BLaER1 treated with 17β-estradiol and CSF1 and Interleukin-3, amounts not matched to agents 10 nM and 100 nM (cell line): ENCODE measurements around the gene LOXL1.

Source experiments
- H3K27ac ChIP-seq, 11 experiments: shearing (Covaris generic); formaldehyde crosslinking; 2 replicates each; pipeline ENCODE4 v1.8.1; 2022
- H3K27me3 ChIP-seq, 11 experiments: shearing (Covaris generic); formaldehyde crosslinking; 2 replicates each; pipeline ENCODE4 v1.8.1; 2022
- H3K36me3 ChIP-seq, 11 experiments: shearing (Covaris generic); formaldehyde crosslinking; 2 replicates each; pipeline ENCODE4 v1.8.1; 2022
- H3K4me1 ChIP-seq, 10 experiments: shearing (Covaris generic); formaldehyde crosslinking; 2 replicates each; pipeline ENCODE4 v1.8.1; 2022
- H3K4me2 ChIP-seq, 11 experiments: shearing (Covaris generic); formaldehyde crosslinking; 2 replicates each; pipeline ENCODE4 v1.8.1; 2022
- H3K4me3 ChIP-seq, 10 experiments: shearing (Covaris generic); formaldehyde crosslinking; 2 replicates each; pipeline ENCODE4 v1.8.1; 2022
- H3K9ac ChIP-seq, 11 experiments: shearing (Covaris generic); formaldehyde crosslinking; 2 replicates each; pipeline ENCODE4 v1.8.1; 2022
- H3K9me3 ChIP-seq, 11 experiments: shearing (Covaris generic); formaldehyde crosslinking; replicated peaks in 1 of 11; 2 replicates each; pipeline ENCODE4 v1.8.1; 2022
- H4K20me1 ChIP-seq, 11 experiments: shearing (Covaris generic); formaldehyde crosslinking; 2 replicates each; pipeline ENCODE4 v1.8.1; 2022
- Cebpa-rat ChIP-seq, 11 experiments: shearing (Covaris generic); IDR thresholded peaks; 2 replicates each; pipeline ENCODE4 v1.8.1; 2022

Gene LOXL1

GRCh38 chr15:73991260-73991659, 65.0 kb downstream of the LOXL1 start:
- peak overlapping the region; percentile 70 to 87 (median 81) for H3K9ac ChIP-seq
- peak overlapping the region in 5 of 11 experiments; percentile 58 to 72 (median 70); a peak in 8 of 22 replicates for H3K27ac ChIP-seq

GRCh38 chr15:73991726-73992593, 65.7 kb downstream of the LOXL1 start, which contains the start of gene STOML1:
Gene STOML1 (minus strand): TSS chr15:73992295. CDS start chr15:73992223, 72 bp downstream.
- no peak for TF ChIP-seq Cebpa-rat (IDR thresholded peaks at IDR 0.05)
- no peaks in the 10 kb centered on the region for H3K9me3 ChIP-seq
- peaks cover 0 to 11% (median 0%) of the 10 kb centered on the region in 11 experiments; a peak in 7 of 22 replicates for H4K20me1 ChIP-seq
- peaks cover 59 to 74% (median 64%) of the 10 kb centered on the region in 10 experiments for H3K4me1 ChIP-seq
- peak within 1 kb of the TSS; percentile 88 to 100 (median 97) for H3K4me2 ChIP-seq
- no peaks in the 10 kb centered on the region for H3K36me3 ChIP-seq
- H3K9ac ChIP-seq = peak within 1 kb of the TSS; percentile 70 to 87 (median 81)
- no peaks in the 10 kb centered on the region; a peak in 1 of 22 replicates for H3K27me3 ChIP-seq
- H3K4me3 ChIP-seq = peak within 1 kb of the TSS; percentile 75 to 92 (median 85)
- peak within 1 kb of the TSS; percentile 35 to 79 (median 66); a peak in 21 of 22 replicates for H3K27ac ChIP-seq

More at GRCh38 chr15:73991260-73991659, 65.0 kb downstream of the LOXL1 start:
- Histone ChIP-seq H3K36me3 (no peaks in the 10 kb centered on the region), H4K20me1 (peaks cover 0 to 4% (median 0%) of the 10 kb centered on the region in 11 experiments; a peak in 5 of 22 replicates), H3K9me3 (no peaks in the 10 kb centered on the region), H3K4me2 (peak overlapping the region; percentile 88 to 100 (median 97)), H3K27me3 (no peaks in the 10 kb centered on the region; a peak in 1 of 22 replicates), H3K4me3 (peak overlapping the region; percentile 75 to 92 (median 85)), H3K4me1 (peaks cover 52 to 67% (median 58%) of the 10 kb centered on the region in 10 experiments)
- no peak for TF ChIP-seq Cebpa-rat (IDR thresholded peaks at IDR 0.05)

- Histone ChIP-seq H4K20me1 (peaks cover 0 to 15% (median 2%) of the 10 kb centered on the region in 11 experiments; a peak in 12 of 22 replicates), H3K4me3 (peak overlapping the region; percentile 75 to 92 (median 85); a peak in 18 of 20 replicates), H3K27ac (peak overlapping the region; percentile 35 to 71 (median 54); a peak in 18 of 22 replicates), H3K9me3 (no peaks in the 10 kb centered on the region), H3K4me2 (peak overlapping the region; percentile 88 to 100 (median 97)), H3K27me3 (no peaks in the 10 kb centered on the region), H3K9ac (peak overlapping the region; percentile 70 to 87 (median 81); a peak in 18 of 22 replicates), H3K36me3 (peaks cover 0 to 1% (median 0%) of the 10 kb centered on the region in 11 experiments; a peak in 5 of 22 replicates), H3K4me1 (peaks cover 61 to 79% (median 68%) of the 10 kb centered on the region in 10 experiments)
- TF ChIP-seq Cebpa-rat (IDR thresholded peaks at IDR 0.05) = no peak
Measured at GRCh38 chr15:73992594-73992898, 66.3 kb downstream of the LOXL1 start.

- no peak for TF ChIP-seq Cebpa-rat (IDR thresholded peaks at IDR 0.05)
- peak overlapping the region; percentile 88 to 100 (median 97) for H3K4me2 ChIP-seq
- H3K4me1 ChIP-seq = peaks cover 61 to 79% (median 69%) of the 10 kb centered on the region in 10 experiments
- peaks cover 8 to 24% (median 10%) of the 10 kb centered on the region in 11 experiments; a peak in 17 of 22 replicates for H4K20me1 ChIP-seq
- H3K36me3 ChIP-seq = peaks cover 7 to 10% (median 8%) of the 10 kb centered on the region in 11 experiments; a peak in 21 of 22 replicates
- no peaks in the 10 kb centered on the region for H3K9me3 ChIP-seq
- H3K4me3 ChIP-seq = peak overlapping the region in 8 of 10 experiments; percentile 76 to 96 (median 84); a peak in 10 of 20 replicates
- H3K27ac ChIP-seq = no peak overlapping the region
- no peaks in the 10 kb centered on the region for H3K27me3 ChIP-seq
- peak overlapping the region in 6 of 11 experiments; percentile 64 to 92 (median 90); a peak in 9 of 22 replicates for H3K9ac ChIP-seq
Measured at GRCh38 chr15:73993211-73993994, 67.1 kb downstream of the LOXL1 start.

GRCh38 chr15:73994413-73994883, 68.2 kb downstream of the LOXL1 start, which contains the start of gene PML:
Gene PML (plus strand): TSS chr15:73994716. CDS start chr15:73994813, 97 bp downstream.
- Histone ChIP-seq H4K20me1 (peaks cover 10 to 34% (median 21%) of the 10 kb centered on the region in 11 experiments; a peak in 17 of 22 replicates), H3K4me3 (peak within 1 kb of the TSS; percentile 76 to 96 (median 84)), H3K27ac (peak within 1 kb of the TSS; percentile 67 to 90 (median 84)), H3K4me2 (peak within 1 kb of the TSS; percentile 93 to 100 (median 97)), H3K4me1 (peaks cover 61 to 80% (median 74%) of the 10 kb centered on the region in 10 experiments), H3K9me3 (no peaks in the 10 kb centered on the region), H3K36me3 (peaks cover 15 to 20% (median 19%) of the 10 kb centered on the region in 11 experiments; a peak in 21 of 22 replicates), H3K27me3 (no peaks in the 10 kb centered on the region), H3K9ac (peak within 1 kb of the TSS; percentile 82 to 92 (median 89))
- no peak for TF ChIP-seq Cebpa-rat (IDR thresholded peaks at IDR 0.05)

GRCh38 chr15:73994912-73995622, 68.8 kb downstream of the LOXL1 start:
- Histone ChIP-seq H3K27ac (peak overlapping the region; percentile 67 to 90 (median 84)), H4K20me1 (peaks cover 15 to 41% (median 27%) of the 10 kb centered on the region in 11 experiments; a peak in 18 of 22 replicates), H3K4me3 (peak overlapping the region; percentile 76 to 96 (median 84)), H3K9me3 (no peaks in the 10 kb centered on the region), H3K27me3 (no peaks in the 10 kb centered on the region), H3K36me3 (peaks cover 20 to 27% (median 25%) of the 10 kb centered on the region in 11 experiments), H3K9ac (peak overlapping the region; percentile 82 to 92 (median 89)), H3K4me2 (peak overlapping the region; percentile 79 to 100 (median 97)), H3K4me1 (peaks cover 62 to 86% (median 77%) of the 10 kb centered on the region in 10 experiments)
- TF ChIP-seq Cebpa-rat (IDR thresholded peaks at IDR 0.05) = peak in 1 of 11 experiments; percentile 18; a peak in 1 of 22 replicates

GRCh38 chr15:73996267-73996666, 70.0 kb downstream of the LOXL1 start:
- Histone ChIP-seq H3K4me3 (peak overlapping the region; percentile 76 to 96 (median 84)), H4K20me1 (peaks cover 20 to 53% (median 35%) of the 10 kb centered on the region in 11 experiments; a peak in 18 of 22 replicates), H3K4me2 (peak overlapping the region; percentile 79 to 100 (median 97)), H3K9ac (peak overlapping the region; percentile 82 to 92 (median 89); a peak in 21 of 22 replicates), H3K9me3 (no peaks in the 10 kb centered on the region), H3K27me3 (no peaks in the 10 kb centered on the region), H3K27ac (peak overlapping the region in 10 of 11 experiments; percentile 66 to 90 (median 85); a peak in 18 of 22 replicates), H3K4me1 (peaks cover 62 to 81% (median 72%) of the 10 kb centered on the region in 10 experiments), H3K36me3 (peaks cover 27 to 38% (median 36%) of the 10 kb centered on the region in 11 experiments)
- no peak for TF ChIP-seq Cebpa-rat (IDR thresholded peaks at IDR 0.05)
